Right kidney (tissue), 1 donor: ENCODE data around the gene SRPK1.

Experiments used
- DNase-seq: peaks from one replicate; pipeline ENCODE4 v3.0.0-alpha.2; 2016

The SRPK1 gene

GRCh38 chr6:35900448-35900847 is 20.4 kb downstream of the SRPK1 start:
- DNase-seq, result no peak

DNA sequence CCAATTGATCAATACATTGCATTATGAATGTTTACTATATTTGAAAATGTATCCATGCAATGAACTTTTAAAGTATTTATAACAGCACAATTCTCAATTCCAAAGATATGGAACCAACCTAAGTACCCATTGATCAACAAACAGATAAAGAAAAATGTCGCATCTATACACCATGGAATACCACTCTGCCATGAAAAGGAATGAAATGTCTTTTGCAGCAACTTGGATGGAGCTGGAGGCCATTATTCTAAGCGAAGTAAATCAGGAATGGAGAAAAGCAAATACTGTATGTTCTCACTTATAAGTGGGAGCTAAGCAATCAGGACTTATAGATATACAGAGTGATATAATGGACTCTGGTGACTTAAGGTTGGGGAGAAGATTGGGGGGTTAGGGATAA is 22.9 kb downstream of the SRPK1 start:
- no peak for DNase-seq

DNA sequence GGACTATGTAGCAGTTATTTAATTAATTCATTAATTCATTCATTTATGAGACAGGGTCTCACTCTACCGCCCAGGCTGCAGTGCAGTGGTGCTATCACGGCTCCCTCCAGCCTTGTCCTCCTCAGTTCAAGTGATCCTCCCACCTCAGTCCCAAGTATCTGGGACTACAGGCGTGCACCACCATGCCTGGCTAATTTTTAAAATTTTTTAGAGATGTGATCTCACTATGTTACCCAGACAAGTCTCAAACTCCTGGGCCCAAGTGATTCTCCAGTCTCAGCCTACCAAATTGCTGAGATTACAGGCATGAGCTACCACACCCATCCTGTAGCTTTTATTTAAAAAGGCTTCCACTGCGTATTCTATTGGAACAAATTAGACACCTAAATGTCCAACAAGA is 23.4 kb downstream of the SRPK1 start:
- DNase-seq, result no peak

- DNase-seq, result no peak
Measured at GRCh38 chr6:35897036-35897435, 23.9 kb downstream of the SRPK1 start.

GRCh38 chr6:35896228-35896627 is 24.7 kb downstream of the SRPK1 start:
- no peak for DNase-seq

- DNase-seq, result no peak
Measured at GRCh38 chr6:35895560-35895959, 25.3 kb downstream of the SRPK1 start.

- DNase-seq, result no peak
Measured at GRCh38 chr6:35894776-35895175, 26.1 kb downstream of the SRPK1 start.

- DNase-seq, result no peak
Measured at GRCh38 chr6:35893246-35893645, 27.7 kb downstream of the SRPK1 start.

DNA sequence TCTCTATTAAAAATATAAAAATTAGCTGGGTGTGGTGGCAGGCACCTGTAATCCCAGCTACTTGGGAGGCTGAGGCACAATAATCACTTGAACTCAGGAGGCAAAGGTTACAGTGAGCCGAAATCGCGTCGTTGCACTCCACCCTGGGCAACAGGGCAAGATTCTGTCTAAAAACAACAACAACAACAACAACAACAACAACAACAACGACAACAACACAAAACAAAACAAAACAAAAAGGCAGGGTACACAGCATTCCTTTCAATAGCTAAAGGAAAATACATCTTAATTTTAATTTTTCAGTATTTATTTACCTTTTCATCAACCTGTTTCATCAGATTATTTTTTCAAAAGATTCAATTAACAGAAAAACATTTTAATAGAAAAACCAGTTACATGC is 28.4 kb downstream of the SRPK1 start:
- no peak for DNase-seq

DNA sequence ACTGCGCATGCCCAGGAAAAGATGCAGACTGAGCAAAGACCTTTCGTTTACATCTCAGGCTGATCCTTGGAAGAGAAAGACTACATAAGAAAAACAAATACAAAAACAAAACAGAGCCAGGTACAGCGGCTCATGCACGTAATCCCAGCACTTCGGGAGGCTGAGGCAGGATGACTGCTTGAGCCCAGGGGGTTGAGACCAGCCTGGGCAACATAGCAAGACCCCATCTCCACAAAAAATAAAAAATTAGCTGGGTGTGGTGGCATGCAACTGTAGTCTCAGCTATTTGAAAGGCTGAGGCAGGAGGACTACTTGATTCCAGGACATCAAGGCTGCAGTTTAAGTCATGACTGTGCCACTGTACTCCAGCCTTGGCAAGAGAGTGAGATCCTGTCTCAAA is 41.7 kb downstream of the SRPK1 start:
- no peak for DNase-seq

- no peak for DNase-seq
Measured at GRCh38 chr6:35876902-35877301, 44.0 kb downstream of the SRPK1 start.

DNA sequence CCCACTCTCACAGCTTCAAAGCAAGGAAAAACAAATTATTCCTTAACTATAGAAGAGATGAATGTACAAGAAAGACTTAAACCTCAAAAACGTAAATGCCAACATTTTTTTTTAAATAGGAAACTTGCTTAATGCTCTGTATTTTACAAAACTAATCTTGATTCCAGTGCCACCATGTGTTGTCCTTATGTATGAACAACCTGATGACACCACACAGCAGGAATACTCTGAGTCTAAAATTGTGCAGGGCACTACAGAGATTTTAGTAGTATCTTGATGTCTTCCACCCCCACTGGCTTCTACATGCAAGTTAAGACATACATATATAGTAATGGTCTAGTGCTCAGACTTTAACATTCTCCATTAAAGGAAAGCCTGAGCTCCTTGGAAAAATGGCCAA is 46.2 kb downstream of the SRPK1 start:
- no peak for DNase-seq

DNA sequence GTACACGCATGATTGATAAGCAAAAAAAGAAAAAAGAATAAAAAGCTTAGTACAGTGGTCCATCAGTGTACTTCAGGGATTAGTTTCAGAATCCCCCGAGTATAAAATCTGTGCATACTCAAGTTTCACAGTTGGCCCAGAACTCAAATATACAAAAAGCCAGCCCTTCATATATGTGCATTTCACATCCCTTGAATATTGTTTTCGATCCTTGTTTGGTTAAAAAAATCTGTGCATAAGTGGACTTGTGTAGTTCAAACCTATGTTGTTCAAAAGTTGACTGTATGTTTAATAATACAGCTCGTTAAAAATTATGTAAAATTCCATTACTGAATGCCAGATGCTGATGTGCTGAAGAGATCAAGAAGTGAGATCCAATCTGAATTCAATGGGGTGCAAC is 61.5 kb downstream of the SRPK1 start:
- DNase-seq, result no peak

- DNase-seq, result no peak
Measured at GRCh38 chr6:35857853-35858252, 63.0 kb downstream of the SRPK1 start.

- DNase-seq, result no peak
Measured at GRCh38 chr6:35856250-35856649, 64.6 kb downstream of the SRPK1 start.

DNA sequence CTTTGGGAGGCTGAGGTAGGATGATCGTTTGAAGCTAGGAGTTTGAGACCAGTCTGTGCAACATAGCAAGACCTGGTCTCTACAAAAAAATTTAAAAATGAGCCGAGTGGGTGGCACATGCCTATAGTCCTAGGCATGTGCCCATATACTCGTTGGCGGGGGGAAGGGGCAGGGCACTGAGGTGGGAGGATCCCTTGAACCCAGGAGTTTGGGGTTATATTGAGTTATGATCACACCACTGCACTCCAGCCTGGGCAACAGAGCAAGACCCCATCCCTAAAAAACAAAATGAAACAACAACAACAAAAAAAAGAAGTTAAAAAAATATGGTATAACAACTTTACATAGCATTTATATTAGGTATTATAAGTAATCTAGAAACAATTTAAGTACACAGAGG is 67.9 kb downstream of the SRPK1 start:
- no peak for DNase-seq

GRCh38 chr6:35850208-35850607 is 70.7 kb downstream of the SRPK1 start:
- DNase-seq, result no peak

DNA sequence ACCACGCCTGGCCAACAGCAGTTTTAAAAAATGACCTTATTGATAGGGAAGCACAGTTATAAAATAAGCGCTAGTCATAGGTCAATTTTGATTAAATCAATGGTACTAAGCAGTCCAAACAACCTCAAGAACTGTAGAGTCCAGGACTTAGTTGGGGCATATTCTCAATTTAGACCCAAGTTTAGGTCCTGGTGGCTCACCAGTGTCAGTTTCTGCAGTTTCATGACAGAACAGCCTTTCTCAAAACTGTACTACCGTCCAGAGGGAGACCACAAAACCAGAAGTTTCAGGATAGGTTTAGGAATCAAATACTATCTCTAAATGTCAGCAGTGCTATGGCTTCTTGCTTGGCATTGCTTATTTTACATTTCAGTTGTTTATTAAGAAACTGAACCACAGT is 76.6 kb downstream of the SRPK1 start:
- no peak for DNase-seq

DNA sequence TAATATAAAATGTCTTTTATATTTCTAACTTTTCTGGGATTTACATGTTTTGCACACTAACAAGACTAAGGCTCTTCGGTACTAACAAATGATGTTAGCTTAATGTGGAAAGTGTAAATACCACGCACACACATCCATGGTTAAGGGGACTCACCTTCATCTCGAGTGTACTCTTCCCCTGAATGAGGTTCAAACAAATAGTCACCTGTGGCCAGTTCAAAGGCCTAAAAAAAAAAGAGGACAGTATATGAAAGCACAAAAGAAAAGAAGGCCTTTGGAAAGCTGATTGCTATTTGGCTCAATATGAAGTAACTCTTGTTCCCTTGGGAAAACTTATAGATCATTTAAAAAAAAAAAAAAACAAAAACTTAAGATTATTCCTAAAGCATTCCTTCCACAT is 78.5 kb downstream of the SRPK1 start:
- DNase-seq, result no peak

DNA sequence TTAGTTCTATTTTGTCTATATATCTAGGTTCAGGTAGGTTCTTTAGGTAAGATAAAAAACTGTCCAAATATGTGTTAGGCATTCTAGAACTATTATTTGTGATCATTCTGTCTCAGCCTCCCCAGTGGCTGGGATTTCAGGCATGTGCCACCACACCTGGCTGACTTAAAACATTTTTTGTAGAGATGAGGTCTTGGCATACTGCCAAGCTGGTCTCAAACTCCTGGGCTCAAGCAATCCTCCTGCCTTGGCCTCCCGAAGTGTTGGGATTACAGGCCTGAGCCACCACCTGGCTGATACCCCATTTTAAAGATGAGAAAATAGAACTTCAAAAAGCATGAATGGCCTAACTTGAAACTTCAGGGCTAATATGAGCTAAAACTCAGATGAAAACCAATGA is 81.9 kb downstream of the SRPK1 start:
- no peak for DNase-seq

DNA sequence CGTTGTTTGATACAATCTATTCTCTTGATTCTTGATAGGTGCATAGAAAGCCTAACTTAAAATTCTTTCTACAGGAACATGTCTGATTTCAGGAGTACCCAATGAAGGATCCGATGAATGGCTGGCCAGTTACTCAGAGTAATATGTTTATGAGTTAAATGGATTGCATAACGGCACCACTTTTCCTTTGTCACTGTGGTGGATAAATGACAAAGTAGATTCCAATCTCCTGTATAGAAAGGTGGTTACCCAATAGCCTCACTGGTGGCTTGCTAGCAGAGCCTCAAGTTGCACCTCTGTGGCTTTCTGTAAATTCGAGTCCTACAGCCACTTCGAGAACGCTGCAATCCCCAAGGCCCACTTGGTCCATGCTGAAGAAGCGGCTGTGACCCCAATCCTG is 87.4 kb downstream of the SRPK1 start:
- DNase-seq, result no peak

DNA sequence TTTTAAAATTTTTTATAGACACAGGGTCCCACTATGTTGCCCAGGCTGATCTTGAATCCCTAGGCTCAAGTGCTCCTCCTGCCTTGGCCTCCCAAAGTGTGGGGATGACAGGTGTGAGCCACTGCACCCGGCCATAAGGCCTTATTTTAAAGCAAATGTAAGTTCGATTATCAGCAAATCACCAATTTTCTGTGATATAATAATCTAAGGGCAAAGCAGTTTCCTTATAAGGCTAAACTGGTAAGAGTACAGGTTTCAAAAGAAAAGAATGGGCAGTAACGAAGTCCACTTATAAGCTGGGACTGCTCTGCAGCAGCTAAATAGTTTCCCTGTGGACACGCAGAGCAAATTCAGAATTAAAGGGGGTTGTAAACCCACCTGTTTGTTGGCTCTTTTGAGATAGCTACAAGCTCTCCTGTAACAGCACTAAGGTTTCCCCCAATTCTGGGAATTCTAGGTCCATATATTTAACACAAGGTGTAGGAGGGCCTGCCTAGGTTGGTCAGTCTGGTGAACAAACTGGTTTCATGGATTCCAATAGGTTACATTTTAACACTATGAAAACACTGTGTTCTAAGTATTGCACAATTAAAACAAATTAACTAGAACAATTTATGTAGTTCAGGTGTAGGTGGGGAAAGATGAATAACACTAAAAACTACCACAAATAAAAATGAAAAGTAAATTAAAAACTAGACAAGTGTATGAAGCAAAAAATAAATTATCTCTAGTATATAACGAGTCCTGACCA is 89.5 kb downstream of the SRPK1 start:
- no peak for DNase-seq

DNA sequence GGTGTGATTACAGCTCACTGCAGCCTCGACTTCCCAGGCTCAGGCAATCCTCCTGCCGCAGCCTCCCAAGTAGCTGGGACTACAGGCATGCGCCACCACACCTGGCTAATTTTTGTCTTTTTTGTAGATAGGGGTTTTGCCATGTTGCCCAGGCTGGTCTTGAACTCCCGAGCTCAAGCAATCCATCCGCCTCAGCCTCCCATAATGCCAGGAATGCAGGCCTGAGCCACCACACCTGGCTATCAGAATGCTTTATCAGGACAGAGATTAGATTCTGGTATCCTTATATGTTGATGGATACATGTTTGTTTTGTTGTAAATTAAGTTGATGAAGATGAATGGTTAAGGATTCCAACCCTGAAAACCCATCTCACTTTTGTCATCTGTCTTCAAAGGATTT is 91.6 kb downstream of the SRPK1 start:
- DNase-seq, result no peak

DNA sequence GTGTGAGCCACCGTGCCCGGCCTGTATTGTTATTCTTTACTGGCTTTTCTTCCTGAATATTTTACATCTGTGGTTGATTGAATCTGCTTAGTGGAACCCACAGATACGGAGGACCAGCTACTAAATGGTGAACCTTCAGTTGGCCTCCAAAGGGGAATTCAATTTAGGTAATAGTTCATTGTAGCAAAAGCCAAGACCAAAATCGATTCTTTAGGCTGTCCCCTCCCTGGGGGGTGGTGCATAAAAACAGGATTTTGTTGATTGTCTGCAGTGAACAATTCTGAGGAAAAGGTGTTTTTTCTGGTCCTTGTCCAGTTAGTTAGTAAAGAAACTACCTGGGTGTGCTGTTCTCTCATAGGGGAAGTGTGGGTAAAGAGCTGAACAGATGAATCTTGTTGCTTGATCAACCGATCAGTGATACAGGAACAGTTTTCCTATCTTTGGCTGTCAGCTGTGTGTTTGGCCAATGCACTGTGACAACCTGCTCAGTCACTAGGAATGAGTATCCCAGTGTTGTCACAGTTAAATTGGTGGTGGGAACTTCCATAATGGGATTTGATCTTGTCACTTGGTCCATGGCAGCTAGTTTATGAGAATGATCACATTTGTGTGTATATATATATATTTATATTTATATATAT is 96.2 kb downstream of the SRPK1 start:
- no peak for DNase-seq

GRCh38 chr6:35823601-35824000 is 97.3 kb downstream of the SRPK1 start:
- DNase-seq, result no peak
